Trophoblast cell (in vitro differentiated cells and primary cell): ENCODE data around the gene SYT2.
A peak's percentile ranks its signal among the peaks of the same experiment; 100 is the strongest.

Experiments used
- DNase-seq, 2 donors: peaks; one replicate each; pipeline ENCODE4 v3.0.0-alpha.2; 2016
- H2AFZ ChIP-seq: 2 replicates; pipeline ENCODE4 v1.6.1; 2013; ENCODE audit warnings: low read length, moderate library complexity, mild to moderate bottlenecking; ENCODE audit not compliant: insufficient read depth, poor library complexity
- H2AK5ac ChIP-seq: 2 replicates; pipeline ENCODE4 v1.6.1; 2013; ENCODE audit warnings: mild to moderate bottlenecking, low read length
- H2BK120ac ChIP-seq: 2 replicates; pipeline ENCODE4 v1.6.1; 2013; ENCODE audit warnings: low read length, mild to moderate bottlenecking, moderate library complexity; ENCODE audit not compliant: insufficient read depth, poor library complexity
- H2BK12ac ChIP-seq: 2 replicates; pipeline ENCODE4 v1.6.1; 2013; ENCODE audit warnings: mild to moderate bottlenecking, low read length, moderate library complexity
- H2BK5ac ChIP-seq: 2 replicates; pipeline ENCODE4 v1.6.1; 2013; ENCODE audit warnings: low read length, low read depth, moderate library complexity, mild to moderate bottlenecking; ENCODE audit not compliant: poor library complexity
- H3K14ac ChIP-seq: 2 replicates; pipeline ENCODE4 v1.6.1; 2013; ENCODE audit warnings: mild to moderate bottlenecking, low read length
- H3K18ac ChIP-seq: 2 replicates; pipeline ENCODE4 v1.6.1; 2013; ENCODE audit warnings: mild to moderate bottlenecking, low read length
- H3K23ac ChIP-seq: 2 replicates; pipeline ENCODE4 v1.6.1; 2013; ENCODE audit warnings: low read length
- H3K27ac ChIP-seq: 2 replicates; pipeline ENCODE4 v1.5.1; 2013; ENCODE audit warnings: low read depth, mild to moderate bottlenecking, inconsistent platforms, low read length, moderate library complexity
- H3K27me3 ChIP-seq: 2 replicates; pipeline ENCODE4 v1.6.1; 2013; ENCODE audit warnings: inconsistent platforms, mild to moderate bottlenecking, low read length, moderate library complexity; ENCODE audit not compliant: insufficient read depth
- H3K36me3 ChIP-seq, 2 experiments: 1 replicate in 1 of 2; 2 replicates in 1 of 2; pipeline ENCODE4 v1.6.1; 2013; ENCODE audit warnings: low read length in 2 of 2, mild to moderate bottlenecking in 2 of 2, moderate library complexity in 1 of 2; ENCODE audit not compliant: insufficient read depth in 2 of 2, control insufficient read depth in 1 of 2
- H3K4ac ChIP-seq: 2 replicates; pipeline ENCODE4 v1.6.1; 2013; ENCODE audit warnings: low read depth, mild to moderate bottlenecking, low read length, moderate library complexity
- H3K4me1 ChIP-seq, 2 experiments: 1 replicate in 1 of 2; 2 replicates in 1 of 2; pipeline ENCODE4 v1.6.1; 2013; ENCODE audit warnings: low read length in 2 of 2, mild to moderate bottlenecking in 2 of 2, moderate library complexity in 1 of 2; ENCODE audit not compliant: insufficient read depth in 2 of 2, control insufficient read depth in 1 of 2
- H3K4me2 ChIP-seq: 2 replicates; pipeline ENCODE4 v1.6.1; 2013; ENCODE audit warnings: inconsistent platforms, mild to moderate bottlenecking, low read length, moderate library complexity
- H3K4me3 ChIP-seq: 2 replicates; pipeline ENCODE4 v1.5.1; 2013; ENCODE audit warnings: mild to moderate bottlenecking, low read depth, low read length, inconsistent platforms
- H3K79me1 ChIP-seq: one replicate; pipeline ENCODE4 v1.6.1; 2013; ENCODE audit warnings: low read length
- H3K79me2 ChIP-seq: 2 replicates; pipeline ENCODE4 v1.6.1; 2013; ENCODE audit warnings: low read length, mild to moderate bottlenecking; ENCODE audit not compliant: control insufficient read depth, insufficient read depth, poor library complexity
- H3K9ac ChIP-seq: 2 replicates; pipeline ENCODE4 v1.6.1; 2013; ENCODE audit warnings: mild to moderate bottlenecking, low read length
- H3K9me3 ChIP-seq: 2 replicates; pipeline ENCODE4 v1.6.1; 2013; ENCODE audit warnings: low read depth, mild to moderate bottlenecking, control low read depth, inconsistent platforms, low read length; ENCODE audit not compliant: insufficient read depth
- H4K12ac ChIP-seq: 2 replicates; pipeline ENCODE4 v1.6.1; 2013; ENCODE audit warnings: low read depth, mild to moderate bottlenecking, low read length, moderate library complexity
- H4K8ac ChIP-seq: 2 replicates; pipeline ENCODE4 v1.6.1; 2013; ENCODE audit warnings: low read depth, mild to moderate bottlenecking, low read length, moderate library complexity
- H4K91ac ChIP-seq: one replicate; pipeline ENCODE4 v1.6.1; 2013; ENCODE audit warnings: low read depth, mild to moderate bottlenecking, low read length, moderate library complexity
- WGBS: extraction: QIAGEN DNeasy Blood & Tissue Kit; methylation state at CpG from one replicate; pipeline ENCODE4 v1.1.7; 2013; ENCODE audit warnings: missing lambda C conversion rate; ENCODE audit not compliant: insufficient read length, insufficient coverage; ENCODE audit errors: extremely low coverage; 5-methylcytosine and 5-hydroxymethylcytosine counted together

The SYT2 gene

GRCh38 chr1:202572867-202573266 is 137.4 kb downstream of the SYT2 start:
- Histone ChIP-seq H3K4me2 (no peak overlapping the region), H3K14ac (no peak overlapping the region), H3K27me3 (no peaks in the 10 kb centered on the region), H3K9ac (no peak overlapping the region), H2AFZ (no peak overlapping the region), H4K8ac (no peak overlapping the region), H3K18ac (no peak overlapping the region), H3K4me1 (peaks cover 3 to 6% of the 10 kb centered on the region in 2 experiments), H3K23ac (no peak overlapping the region), H3K9me3 (no peaks in the 10 kb centered on the region), H2BK120ac (no peak overlapping the region), H3K79me1 (peaks cover 8% of the 10 kb centered on the region), H2AK5ac (no peak overlapping the region), H4K91ac (no peak overlapping the region), H2BK12ac (no peak overlapping the region), H3K27ac (no peak overlapping the region), H3K4ac (no peak overlapping the region), H3K79me2 (no peaks in the 10 kb centered on the region), H2BK5ac (no peak overlapping the region), H3K4me3 (no peak overlapping the region), H4K12ac (no peak overlapping the region), H3K36me3 (no peaks in the 10 kb centered on the region)
- no peak for DNase-seq
- no CpG with 5 or more reads among the region's 1 CpG for WGBS

GRCh38 chr1:202571719-202572339 is 138.4 kb downstream of the SYT2 start:
- H2BK12ac ChIP-seq, result no peak overlapping the region
- no peak overlapping the region for H3K9ac ChIP-seq
- no peak overlapping the region for H3K4ac ChIP-seq
- no peaks in the 10 kb centered on the region for H3K9me3 ChIP-seq
- no peak overlapping the region for H2AFZ ChIP-seq
- peaks cover 5 to 7% of the 10 kb centered on the region in 2 experiments for H3K4me1 ChIP-seq
- no peak overlapping the region for H3K4me2 ChIP-seq
- no peak overlapping the region for H4K8ac ChIP-seq
- H3K79me1 ChIP-seq, result peaks cover 6% of the 10 kb centered on the region
- no peak overlapping the region for H2BK120ac ChIP-seq
- H3K23ac ChIP-seq, result no peak overlapping the region
- no peaks in the 10 kb centered on the region for H3K79me2 ChIP-seq
- no peak overlapping the region for H3K4me3 ChIP-seq
- H4K12ac ChIP-seq, result no peak overlapping the region
- H3K14ac ChIP-seq, result no peak overlapping the region
- H2AK5ac ChIP-seq, result no peak overlapping the region
- WGBS, result no CpG with 5 or more reads among the region's 3 CpGs
- peak in 1 of 2 donors; percentile 62 for DNase-seq
- H3K36me3 ChIP-seq, result no peaks in the 10 kb centered on the region
- no peaks in the 10 kb centered on the region for H3K27me3 ChIP-seq
- H4K91ac ChIP-seq, result no peak overlapping the region
- H2BK5ac ChIP-seq, result no peak overlapping the region
- no peak overlapping the region for H3K18ac ChIP-seq
- H3K27ac ChIP-seq, result no peak overlapping the region

GRCh38 chr1:202569393-202570322 is 140.6 kb downstream of the SYT2 start:
- Histone ChIP-seq H3K23ac (no peak overlapping the region), H3K14ac (no peak overlapping the region), H3K27me3 (no peaks in the 10 kb centered on the region), H4K91ac (no peak overlapping the region), H3K79me1 (peaks cover 8% of the 10 kb centered on the region), H2BK120ac (no peak overlapping the region), H3K9ac (no peak overlapping the region), H3K27ac (peak overlapping the region; percentile 37), H2BK5ac (peak overlapping the region; percentile 54), H2BK12ac (peak overlapping the region; percentile 13), H3K4me1 (peaks cover 5 to 7% of the 10 kb centered on the region in 2 experiments), H3K4me3 (no peak overlapping the region), H3K79me2 (no peaks in the 10 kb centered on the region), H3K36me3 (no peaks in the 10 kb centered on the region), H3K4me2 (no peak overlapping the region), H4K8ac (no peak overlapping the region), H3K9me3 (no peaks in the 10 kb centered on the region), H3K4ac (peak overlapping the region; percentile 22), H3K18ac (no peak overlapping the region), H2AK5ac (no peak overlapping the region), H4K12ac (no peak overlapping the region), H2AFZ (no peak overlapping the region)
- peak in 1 of 2 donors; percentile 33 for DNase-seq

GRCh38 chr1:202568826-202569225 is 141.4 kb downstream of the SYT2 start:
- H3K9ac ChIP-seq, result no peak overlapping the region
- no peak overlapping the region for H3K4ac ChIP-seq
- H4K8ac ChIP-seq, result no peak overlapping the region
- peak overlapping the region; percentile 13 for H2BK12ac ChIP-seq
- H3K4me1 ChIP-seq, result peaks cover 5 to 7% of the 10 kb centered on the region in 2 experiments
- H3K27ac ChIP-seq, result peak overlapping the region; percentile 37
- peaks cover 8% of the 10 kb centered on the region for H3K79me1 ChIP-seq
- no peak overlapping the region for H3K23ac ChIP-seq
- H2AK5ac ChIP-seq, result no peak overlapping the region
- H2AFZ ChIP-seq, result no peak overlapping the region
- no peaks in the 10 kb centered on the region for H3K9me3 ChIP-seq
- no peaks in the 10 kb centered on the region for H3K27me3 ChIP-seq
- no CpG with 5 or more reads among the region's 4 CpGs for WGBS
- H3K18ac ChIP-seq, result no peak overlapping the region
- no peak overlapping the region for H3K4me2 ChIP-seq
- no peak overlapping the region for H2BK120ac ChIP-seq
- H3K14ac ChIP-seq, result no peak overlapping the region
- peak overlapping the region; percentile 54 for H2BK5ac ChIP-seq
- H4K91ac ChIP-seq, result no peak overlapping the region
- H3K36me3 ChIP-seq, result no peaks in the 10 kb centered on the region
- H4K12ac ChIP-seq, result no peak overlapping the region
- H3K79me2 ChIP-seq, result no peaks in the 10 kb centered on the region
- H3K4me3 ChIP-seq, result no peak overlapping the region
- DNase-seq, result peak; percentile 72 to 90
